Activated CD8-positive, alpha-beta memory T cell treated with anti-CD3 and anti-CD28 coated beads for 1 hour (primary cell): ENCODE measurements around the gene FNIP1.
A peak's percentile ranks its signal among the peaks of the same experiment; 100 is the strongest.
"Not testable (repeated sequence)": the region's sequence is repeated elsewhere in the genome, so short reads cannot be mapped to it uniquely, and the experiment has no call there.

Source experiments
- DNase-seq, 2 donors: peaks; one replicate each; pipeline ENCODE4 v3.0.0-alpha.2; 2020; ENCODE audit warnings: low read depth in 1 of 2; ENCODE audit errors: extremely low read depth in 1 of 2

Gene FNIP1

DNA sequence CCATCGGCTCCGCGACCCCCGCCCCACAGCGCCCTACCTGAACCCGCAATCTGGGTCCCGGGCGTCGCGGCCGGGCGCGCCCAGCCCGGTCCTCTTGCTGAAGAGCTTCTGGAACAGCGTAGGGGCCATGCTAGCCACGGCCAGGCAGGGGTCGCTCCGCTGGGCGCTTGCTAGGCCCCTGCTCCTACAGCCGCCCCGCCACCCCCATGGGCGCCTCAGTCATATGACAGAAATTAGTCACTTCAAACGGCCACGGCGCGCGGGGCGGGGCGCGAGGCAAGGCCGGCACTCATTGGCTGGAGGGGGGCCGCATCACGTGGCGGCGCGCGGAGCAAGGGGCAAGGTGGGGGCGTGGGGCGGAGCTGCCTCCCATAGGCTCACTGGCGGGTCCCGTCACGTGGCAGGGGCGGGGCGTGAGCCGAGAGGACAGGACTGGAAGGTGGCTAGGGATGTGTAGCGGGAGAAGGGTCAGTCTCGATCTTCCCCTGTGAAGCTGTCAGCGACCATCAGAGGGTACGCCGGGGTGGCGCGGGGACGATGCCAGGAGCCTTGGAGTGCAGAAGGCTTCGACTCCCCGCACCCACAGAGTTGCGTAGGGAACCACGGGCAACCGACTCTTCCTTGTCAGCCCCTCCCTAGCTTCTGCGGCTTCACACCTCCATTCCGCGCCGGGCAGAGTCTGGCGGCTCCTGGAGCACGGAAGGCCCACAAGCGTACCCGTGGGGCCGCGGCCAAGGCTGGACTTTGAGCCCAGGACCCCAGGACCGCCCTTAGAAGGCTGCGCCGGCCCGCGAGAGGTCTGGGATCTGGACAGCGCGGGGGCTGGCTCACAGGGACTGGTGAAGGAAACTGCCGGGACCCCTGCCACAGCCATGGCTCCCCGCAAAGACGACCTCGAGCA, at the start of gene FNIP1:
Gene FNIP1, minus strand, starts transcription at position 225 of the 901 bp plus-strand sequence. Its CDS starts 96 bp downstream, at position 129.
- DNase-seq: peak; percentile 96 to 98

GRCh38 chr5:131846536-131846935, 49.7 kb upstream of the FNIP1 start:
- no peak for DNase-seq

- DNase-seq: no peak
Observed at GRCh38 chr5:131845828-131846227, 49.0 kb upstream of the FNIP1 start.

- DNase-seq: not testable (repeated sequence)
Observed at GRCh38 chr5:131842971-131843370, 46.2 kb upstream of the FNIP1 start.

DNA sequence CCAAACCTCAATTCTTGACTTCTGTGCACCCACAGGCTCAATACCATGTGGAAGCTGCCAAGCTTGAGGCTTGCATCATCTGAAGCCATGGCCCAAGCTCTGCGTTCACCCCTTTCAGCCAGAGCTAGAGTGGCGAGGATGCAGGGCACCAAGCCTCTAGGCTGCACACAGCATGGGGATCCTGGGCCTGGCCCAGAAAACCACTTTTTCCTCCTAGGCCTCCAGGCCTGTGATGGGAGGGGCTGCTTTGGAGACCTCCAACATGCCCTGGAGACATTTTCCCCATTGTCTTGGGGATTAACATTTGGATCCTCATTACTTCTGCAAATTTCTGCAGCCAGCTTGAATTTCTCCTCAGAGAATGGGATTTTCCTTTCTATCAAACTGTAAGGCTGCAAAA, 35.9 kb upstream of the FNIP1 start:
- not testable (repeated sequence) for DNase-seq

DNA sequence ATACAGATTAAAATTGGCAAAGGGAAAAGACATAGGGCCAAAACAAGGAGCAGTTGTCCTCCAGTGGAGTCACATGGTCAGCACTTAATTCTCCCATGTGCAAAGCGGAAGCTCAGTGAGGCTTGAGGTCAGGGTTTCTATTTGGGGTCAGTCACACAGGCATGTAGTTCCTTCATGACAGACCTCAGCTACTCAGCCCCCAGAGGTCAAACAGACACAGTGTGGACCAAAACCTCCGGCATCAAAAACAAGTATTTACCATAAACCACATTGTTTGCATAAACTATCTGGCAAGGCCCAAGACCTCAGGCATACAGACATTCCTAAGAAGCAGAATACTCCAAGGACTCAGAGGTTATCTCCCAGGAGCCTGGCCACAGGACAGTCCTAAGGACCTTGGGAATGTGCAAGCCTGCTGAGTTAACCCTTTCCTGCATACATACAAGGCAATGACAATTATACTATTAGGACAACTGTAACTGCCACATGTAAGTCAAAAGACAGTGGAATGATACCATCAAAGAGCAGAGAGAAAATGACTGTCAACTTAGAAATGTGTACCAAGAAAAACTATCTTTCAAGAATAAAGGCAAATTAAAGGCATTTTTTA, 28.7 kb upstream of the FNIP1 start:
- no peak for DNase-seq

DNA sequence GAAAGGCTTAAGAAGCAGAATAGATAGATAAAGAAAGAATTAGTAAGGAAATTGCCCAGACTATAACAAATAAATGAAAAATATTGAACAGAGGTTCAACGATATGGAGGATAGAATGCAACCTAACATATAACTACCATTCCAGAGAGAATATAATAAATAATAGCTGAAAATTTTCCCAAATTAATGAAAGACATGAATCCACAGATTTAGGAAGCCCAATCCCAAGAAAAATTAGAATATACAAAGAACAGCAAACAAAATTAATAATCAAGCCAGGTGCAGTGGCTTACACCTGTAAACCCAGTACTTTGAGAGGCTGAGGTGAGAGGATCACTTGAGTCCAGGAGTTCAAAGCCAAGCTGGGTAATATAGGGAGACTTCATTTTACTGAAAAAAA, 27.8 kb upstream of the FNIP1 start:
- no peak for DNase-seq

GRCh38 chr5:131821221-131821620, 24.4 kb upstream of the FNIP1 start:
- DNase-seq: no peak

- no peak for DNase-seq
Observed at GRCh38 chr5:131818001-131818724, 21.3 kb upstream of the FNIP1 start.

GRCh38 chr5:131814990-131815389, 18.2 kb upstream of the FNIP1 start:
- DNase-seq: no peak

GRCh38 chr5:131812371-131813160, 15.7 kb upstream of the FNIP1 start:
- no peak for DNase-seq

DNA sequence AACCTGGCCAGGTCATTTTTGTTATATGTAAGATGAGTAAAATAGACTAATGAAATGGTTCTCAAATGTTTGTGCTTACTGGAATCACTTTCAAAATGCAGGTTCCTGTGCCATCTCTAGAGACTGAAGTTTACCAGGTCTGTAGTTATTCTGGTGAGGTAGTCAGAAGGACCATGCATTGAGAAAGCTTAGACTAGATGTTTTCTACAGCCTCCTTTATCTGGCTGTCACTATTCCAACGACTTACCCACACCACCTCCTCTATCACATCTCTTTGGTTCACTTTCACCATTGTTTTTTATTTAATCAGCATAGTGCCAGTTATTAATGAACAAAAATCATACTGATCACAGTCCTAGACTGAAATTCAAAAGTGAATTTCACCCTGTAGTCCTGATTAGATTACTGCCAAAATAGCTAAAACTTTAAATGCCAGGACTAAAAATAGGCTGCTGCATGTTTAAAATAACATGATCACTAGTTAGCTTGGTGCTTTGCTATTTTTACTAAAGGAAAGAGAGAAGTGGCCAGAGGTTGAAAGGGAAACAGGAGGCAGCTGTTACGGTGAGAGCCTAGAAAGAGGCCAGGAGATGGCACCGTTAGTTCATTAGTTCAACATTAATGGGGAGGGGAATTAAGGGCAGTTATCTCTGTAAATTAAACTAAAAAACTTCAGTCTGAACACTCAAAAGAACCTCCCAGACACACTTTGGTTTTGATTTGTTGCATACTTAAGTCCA, 13.9 kb upstream of the FNIP1 start:
- DNase-seq: no peak

GRCh38 chr5:131795879-131796792, 681 bp downstream of the FNIP1 start:
- DNase-seq: peak in 1 of 2 donors; percentile 11

DNA sequence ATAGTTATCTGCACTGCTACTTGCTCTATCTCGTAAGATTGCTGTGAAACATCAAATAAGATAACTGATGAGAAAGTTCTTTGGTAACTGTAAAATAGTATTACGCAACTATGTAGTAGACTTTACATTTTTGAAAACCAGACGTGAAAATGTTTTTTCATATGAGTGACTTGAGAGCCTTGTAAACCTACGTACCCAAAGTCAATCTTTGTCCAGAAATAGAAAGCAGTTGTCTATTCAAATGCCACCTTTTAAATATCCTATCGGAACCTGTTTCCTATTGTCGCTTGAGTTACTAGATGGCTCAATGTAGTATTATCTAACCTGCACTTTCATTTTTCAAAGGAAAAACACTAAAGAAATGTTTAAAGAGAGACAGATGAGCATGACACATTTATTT, 1.6 kb downstream of the FNIP1 start:
- DNase-seq: no peak

DNA sequence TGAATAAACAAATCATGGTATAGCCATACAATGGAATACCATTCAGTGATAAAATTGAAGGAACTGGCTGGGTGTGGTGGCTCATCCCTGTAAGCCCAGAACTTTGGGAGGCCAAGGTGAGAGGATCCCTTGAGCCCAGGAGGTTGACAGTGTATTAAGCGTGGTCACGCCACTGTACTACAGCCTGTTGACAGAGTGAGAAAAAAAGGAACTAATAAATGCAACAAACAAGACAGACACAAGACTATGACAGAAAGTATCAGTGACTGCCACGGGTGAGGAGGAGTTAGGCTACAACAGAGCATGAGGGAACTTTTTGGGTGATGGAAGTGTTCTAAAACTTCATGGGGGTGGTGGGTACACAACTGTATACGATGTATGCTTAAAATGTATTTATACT, 2.2 kb downstream of the FNIP1 start:
- no peak for DNase-seq

- no peak for DNase-seq
Observed at GRCh38 chr5:131792896-131793295, 3.9 kb downstream of the FNIP1 start.

DNA sequence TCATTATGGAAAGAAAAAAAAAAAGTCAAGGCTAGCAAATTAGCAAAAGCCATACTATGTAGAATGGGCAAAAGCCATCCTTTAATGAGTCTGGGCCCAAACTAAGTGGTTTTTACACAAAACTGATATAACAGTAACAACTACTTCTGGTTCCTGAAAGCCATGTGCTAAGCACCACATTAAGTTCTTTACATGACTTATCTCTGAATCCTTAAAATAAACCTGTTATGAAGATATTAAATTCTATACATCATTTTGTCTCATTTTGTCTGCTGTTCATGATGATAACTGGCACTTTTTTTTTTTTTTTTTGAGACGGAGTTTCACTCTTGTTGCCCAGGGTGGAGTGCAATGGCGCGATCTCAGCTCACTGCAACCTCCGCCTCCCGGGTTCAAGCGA, 5.0 kb downstream of the FNIP1 start:
- no peak for DNase-seq

GRCh38 chr5:131790550-131790949, 6.3 kb downstream of the FNIP1 start:
- no peak for DNase-seq

- DNase-seq: no peak
Observed at GRCh38 chr5:131789765-131790164, 7.1 kb downstream of the FNIP1 start.
